ENCODE measurements around the gene RCL1.
"Not testable (repeated sequence)": the region's sequence is repeated elsewhere in the genome, so short reads cannot be mapped to it uniquely, and the experiment has no call there.

RCL1 gene

DNA sequence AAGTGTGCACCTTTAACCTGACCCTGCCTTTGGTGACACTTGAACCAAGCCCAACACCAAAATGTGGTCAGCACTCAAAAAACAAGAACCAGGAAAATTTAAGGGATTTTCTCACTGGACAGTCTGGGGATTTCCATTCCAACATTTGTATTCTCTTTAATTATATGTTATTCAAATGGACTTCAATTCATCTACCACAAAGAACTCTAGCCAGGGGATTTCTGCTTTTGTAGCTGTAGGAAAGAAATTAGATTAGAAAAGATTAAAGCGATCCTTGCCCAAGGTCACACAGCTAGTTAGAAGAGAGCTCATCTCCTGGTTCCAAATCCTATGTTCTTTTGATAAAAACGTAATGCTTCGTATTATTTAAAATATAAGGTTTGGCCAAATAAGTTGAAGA, 97.5 kb downstream of the RCL1 start:
- DNase-seq, result peak; percentile 12 to 41 (median 22)

DNA sequence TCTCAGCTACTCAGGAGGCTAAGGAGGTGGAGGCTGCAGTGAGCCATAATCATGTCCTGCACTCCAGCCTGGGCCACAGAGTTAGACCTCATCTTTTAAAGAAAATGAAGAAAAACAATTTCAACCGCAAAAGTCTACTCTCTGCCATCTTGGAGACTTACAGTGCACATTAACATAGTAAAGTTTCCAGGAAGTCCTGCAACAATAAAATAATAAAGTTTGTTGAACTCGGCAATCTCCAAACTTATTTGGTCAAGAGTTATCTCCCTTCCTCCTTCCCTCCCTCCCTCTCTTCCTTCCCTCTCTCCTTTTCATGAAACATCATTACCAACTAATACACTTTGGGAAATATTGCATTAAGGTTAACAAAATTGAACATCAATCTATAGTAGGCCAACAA, 98.2 kb downstream of the RCL1 start:
- DNase-seq, result no peak

DNA sequence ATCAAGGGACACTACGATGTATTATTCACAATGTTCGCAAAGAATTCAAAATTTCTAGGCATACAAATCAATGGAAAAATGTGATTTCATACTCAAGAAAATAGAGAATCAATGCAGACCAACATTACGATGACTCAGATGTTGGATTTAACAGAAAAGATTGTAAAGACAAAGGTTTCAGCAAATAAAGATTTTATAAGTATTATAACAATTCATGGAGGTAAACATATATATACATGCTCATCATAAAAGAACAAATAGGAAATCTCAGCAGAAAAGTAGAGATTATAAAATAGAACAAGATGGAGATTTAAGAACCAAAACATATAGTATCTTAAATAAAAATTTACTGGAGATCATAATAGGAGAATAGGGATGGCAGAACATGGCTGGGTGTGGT, 98.9 kb downstream of the RCL1 start:
- DNase-seq, result no peak

DNA sequence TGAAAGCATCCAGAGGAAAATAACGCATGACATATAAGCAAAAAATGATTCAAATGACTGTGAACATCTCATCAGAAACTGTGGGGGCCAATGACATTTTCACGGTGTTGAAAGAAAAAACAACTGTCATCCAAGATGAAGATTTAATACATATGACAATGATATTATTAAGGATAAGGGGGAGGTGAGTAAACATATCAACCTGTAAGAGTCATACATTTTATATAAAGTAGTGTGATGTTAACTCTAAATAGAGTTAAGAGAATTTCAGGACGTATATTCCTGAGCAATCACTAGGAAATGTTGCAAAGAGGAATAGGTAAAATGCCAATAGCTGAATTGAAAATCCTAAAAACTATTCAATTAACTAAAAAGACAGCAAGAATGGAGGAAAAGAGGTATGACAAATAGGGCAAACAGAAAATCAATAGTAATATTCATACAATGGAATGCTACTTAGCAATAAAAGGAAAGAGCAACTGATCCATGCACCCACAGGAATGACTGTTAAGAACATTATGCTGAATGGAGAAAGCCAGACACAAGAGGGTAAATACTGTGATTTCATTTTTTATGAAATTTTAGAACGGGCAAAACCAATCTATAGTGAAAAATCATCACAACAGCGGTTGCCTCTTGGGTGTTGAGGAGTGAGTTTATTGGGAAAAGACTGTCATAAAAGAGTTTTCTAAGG, 99.9 kb downstream of the RCL1 start:
- DNase-seq, result no peak

DNA sequence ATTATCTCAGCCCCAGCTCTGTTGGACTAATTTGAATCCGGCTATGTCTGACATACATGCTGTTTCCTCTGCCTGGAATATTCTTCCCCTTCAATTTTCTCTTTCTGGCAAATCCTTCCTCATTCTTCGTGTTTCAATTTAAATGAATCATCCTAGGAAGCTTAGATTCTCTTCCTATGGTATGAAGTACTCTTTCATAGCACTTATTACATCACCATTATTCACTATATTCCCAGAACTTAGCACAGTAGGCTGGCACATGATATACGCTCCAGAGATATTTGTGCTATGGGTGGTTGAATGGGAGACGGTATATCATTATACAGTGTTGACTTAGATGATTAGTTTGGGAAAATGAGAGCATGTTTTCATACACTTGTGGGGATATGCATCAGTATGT, 101.3 kb downstream of the RCL1 start:
- DNase-seq, result peak; percentile 8 to 64 (median 37)

DNA sequence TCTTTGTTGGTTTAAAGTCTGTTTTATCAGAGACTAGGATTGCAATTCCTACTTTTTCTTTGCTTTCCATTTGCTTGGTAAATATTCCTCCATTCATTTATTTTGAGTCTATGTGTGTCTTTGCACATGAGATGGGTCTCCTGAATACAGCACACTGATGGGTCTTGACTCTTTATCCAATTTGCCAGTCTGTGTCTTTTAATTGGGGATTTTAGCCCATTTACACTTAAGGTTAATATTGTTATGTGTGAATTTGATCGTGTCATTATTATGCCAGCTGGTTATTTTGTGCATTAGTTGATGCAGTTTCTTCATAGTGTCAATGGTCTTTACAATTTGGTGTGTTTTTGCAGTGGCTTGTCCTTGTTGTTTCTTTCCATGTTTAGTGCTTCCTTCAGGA, 107.1 kb downstream of the RCL1 start:
- DNase-seq, result not testable (repeated sequence)

DNA sequence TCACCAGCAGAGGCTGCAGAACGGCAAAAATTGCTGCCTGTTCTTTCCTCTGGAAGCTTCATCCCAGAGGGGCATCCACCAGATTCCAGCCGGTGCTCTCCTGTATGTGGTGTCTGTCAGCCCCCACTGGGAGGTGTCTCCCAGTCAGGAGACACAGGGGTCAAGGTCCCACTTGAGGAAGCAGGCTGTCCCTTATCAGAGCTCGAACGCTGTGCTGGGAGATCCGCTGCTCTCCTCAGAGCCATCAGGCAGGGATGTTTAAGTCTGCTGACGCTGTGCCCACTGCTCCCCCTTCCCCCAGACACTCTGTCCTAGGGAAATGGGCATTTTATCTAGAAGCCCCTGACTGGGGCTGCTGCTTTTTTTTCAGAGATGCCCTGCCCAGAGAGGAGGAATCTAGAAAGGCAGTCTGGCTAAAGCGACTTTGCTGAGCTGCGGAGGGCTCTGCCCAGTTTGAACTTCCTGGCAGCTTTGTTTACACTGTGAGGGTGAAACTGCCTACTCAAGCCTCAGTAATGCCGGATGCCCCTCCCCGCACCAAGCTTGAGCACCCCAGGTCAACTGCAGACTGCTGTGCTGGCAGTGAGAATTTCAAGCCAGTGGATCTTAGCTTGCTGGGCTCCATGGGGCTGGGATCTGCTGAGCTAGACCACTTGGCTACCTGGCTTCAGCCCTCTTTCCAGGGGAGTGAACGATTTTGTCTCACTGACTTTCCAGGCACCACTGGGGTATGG, 108.8 kb downstream of the RCL1 start:
- DNase-seq, result peak in 2 of 3 donors; percentile 13 to 21

DNA sequence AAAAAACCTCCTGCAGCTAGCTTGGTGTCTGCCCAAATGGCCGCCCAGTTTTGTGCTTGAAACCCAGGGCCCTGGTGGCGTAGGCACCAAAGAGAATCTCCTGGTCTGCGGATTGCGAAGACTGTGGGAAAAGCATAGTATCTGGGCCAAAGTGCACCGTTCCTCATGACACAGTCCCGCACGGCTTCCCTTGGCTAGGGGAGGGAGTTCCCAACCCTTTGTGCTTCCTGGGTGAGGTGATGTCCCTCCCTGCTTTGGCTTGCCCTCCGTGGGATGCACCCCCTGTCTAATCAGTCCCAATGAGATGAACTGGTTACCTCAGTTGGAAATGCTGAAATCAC, 109.4 kb downstream of the RCL1 start:
- DNase-seq, result peak in 2 of 3 donors; percentile 23 to 30

DNA sequence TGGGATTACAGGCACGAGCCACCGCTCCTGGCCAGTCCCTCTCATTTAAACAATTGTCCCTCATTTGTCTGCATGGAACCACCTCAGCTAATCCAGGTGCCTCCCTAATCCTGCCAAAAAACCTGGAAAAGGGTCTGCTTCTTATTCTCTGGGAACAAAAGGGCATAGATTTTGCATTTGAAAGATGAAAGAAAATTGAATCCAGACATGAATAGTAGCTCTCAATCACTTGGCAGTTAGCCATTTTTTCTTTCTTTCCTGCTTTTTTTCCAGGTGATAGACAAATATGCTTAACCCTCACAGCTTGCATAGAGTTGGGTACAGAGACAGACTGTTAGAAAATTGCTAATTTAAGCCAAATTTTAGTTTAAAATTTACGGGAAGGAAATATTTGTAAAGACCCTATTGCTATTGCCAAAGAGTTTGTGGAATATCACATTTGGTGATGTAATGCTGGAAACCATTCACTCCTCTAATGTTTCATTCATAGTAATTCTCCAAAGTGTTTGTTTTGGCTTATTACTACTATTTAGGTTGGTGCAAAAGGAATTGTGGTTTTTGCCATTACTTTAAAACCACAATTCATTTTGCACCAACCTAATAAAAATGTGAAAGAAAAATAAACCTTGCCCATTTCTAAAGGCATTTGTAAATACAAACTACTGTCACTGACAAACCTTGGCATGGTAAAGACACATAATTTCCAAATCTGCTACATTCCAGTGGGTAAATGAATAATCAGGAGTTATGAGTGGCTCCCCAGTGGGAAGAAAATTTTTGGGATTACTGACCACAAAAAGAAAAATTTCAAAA, 111.8 kb downstream of the RCL1 start:
- peak in 2 of 3 donors; percentile 24 to 35 for DNase-seq

DNA sequence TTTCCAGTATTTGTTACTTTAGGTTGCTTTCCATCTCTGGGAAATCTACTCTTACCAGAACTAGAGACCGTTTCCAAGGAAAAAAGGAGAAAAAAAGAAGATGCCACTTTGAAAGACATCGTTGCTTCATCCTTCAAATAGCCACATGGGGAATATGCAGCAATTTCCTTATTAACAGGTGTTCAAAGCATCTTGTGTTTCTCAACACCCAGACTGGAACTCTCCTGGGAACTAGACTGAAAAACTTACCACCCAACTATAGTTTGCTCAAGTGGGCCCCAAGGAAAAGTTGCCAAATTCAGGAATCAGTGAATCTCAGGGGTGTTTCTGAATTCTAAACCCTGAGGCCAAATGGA, 112.4 kb downstream of the RCL1 start:
- peak in 1 of 3 donors; percentile 3 for DNase-seq

All from suppressor macrophage treated with lipopolysaccharide for 1 hour (primary cell).